ENCODE measurements around the gene ASCL3.

ASCL3 gene

GRCh38 chr11:8947230-8947943 lies 4.6 kb upstream of the ASCL3 start:
- Histone ChIP-seq H3K9me3 (ENCODE audit: low read length) (no peaks in the 10 kb centered on the region), H3K9ac (ENCODE audit: low read length) (no peak overlapping the region), H3K9me2 (ENCODE audit: low read depth, low read length) (no peaks in the 10 kb centered on the region), H2AFZ (ENCODE audit: low read length) (no peak overlapping the region), H4K20me1 (ENCODE audit: insufficient read depth, low read length) (no peaks in the 10 kb centered on the region), H3K36me3 (ENCODE audit: insufficient read depth, low read length) (peaks cover 36% of the 10 kb centered on the region), H3K4me3 (ENCODE audit: low read depth, low read length, poor library complexity, severe bottlenecking) (no peak overlapping the region), H3K27ac (ENCODE audit: low read depth, low read length, poor library complexity, severe bottlenecking) (no peak overlapping the region), H3K27me3 (ENCODE audit: insufficient read depth, low read length) (no peaks in the 10 kb centered on the region), H3K79me2 (ENCODE audit: insufficient read depth, low read length) (no peaks in the 10 kb centered on the region), H3K4me1 (ENCODE audit: insufficient read depth, low read length, severe bottlenecking) (no peaks in the 10 kb centered on the region), H3K4me2 (ENCODE audit: low read length) (no peak overlapping the region), H3F3A (ENCODE audit: insufficient read depth, low read length) (no peaks in the 10 kb centered on the region)
- TF ChIP-seq CTCF (IDR thresholded peaks at IDR 0.05; ENCODE audit: low read length) (no peak), EZH2 (IDR thresholded peaks at IDR 0.05; ENCODE audit: borderline replicate concordance, low read length) (no peak)

GRCh38 chr11:8941341-8942103 lies 1.3 kb downstream of the ASCL3 start:
- no peaks in the 10 kb centered on the region for H3K27me3 ChIP-seq (ENCODE audit: insufficient read depth, low read length)
- no peaks in the 10 kb centered on the region for H3F3A ChIP-seq (ENCODE audit: insufficient read depth, low read length)
- H3K79me2 ChIP-seq (ENCODE audit: insufficient read depth, low read length), result no peaks in the 10 kb centered on the region
- no peak overlapping the region for H2AFZ ChIP-seq (ENCODE audit: low read length)
- no peaks in the 10 kb centered on the region for H4K20me1 ChIP-seq (ENCODE audit: insufficient read depth, low read length)
- H3K9ac ChIP-seq (ENCODE audit: low read length), result no peak overlapping the region
- no peak overlapping the region for H3K27ac ChIP-seq (ENCODE audit: low read depth, low read length, poor library complexity, severe bottlenecking)
- H3K9me3 ChIP-seq (ENCODE audit: low read length), result no peaks in the 10 kb centered on the region
- TF ChIP-seq EZH2 (IDR thresholded peaks at IDR 0.05; ENCODE audit: borderline replicate concordance, low read length) (no peak), CTCF (IDR thresholded peaks at IDR 0.05; ENCODE audit: low read length) (no peak)
- no peak overlapping the region for H3K4me3 ChIP-seq (ENCODE audit: low read depth, low read length, poor library complexity, severe bottlenecking)
- H3K4me2 ChIP-seq (ENCODE audit: low read length), result no peak overlapping the region
- no peaks in the 10 kb centered on the region for H3K9me2 ChIP-seq (ENCODE audit: low read depth, low read length)
- peaks cover 8% of the 10 kb centered on the region for H3K4me1 ChIP-seq (ENCODE audit: insufficient read depth, low read length, severe bottlenecking)
- no peaks in the 10 kb centered on the region for H3K36me3 ChIP-seq (ENCODE audit: insufficient read depth, low read length)

GRCh38 chr11:8937659-8938058 lies 5.2 kb downstream of the ASCL3 start:
- Histone ChIP-seq H3F3A (ENCODE audit: insufficient read depth, low read length) (no peaks in the 10 kb centered on the region), H2AFZ (ENCODE audit: low read length) (no peak overlapping the region), H3K27ac (ENCODE audit: low read depth, low read length, poor library complexity, severe bottlenecking) (no peak overlapping the region)

More at GRCh38 chr11:8937659-8938058, 5.2 kb downstream of the ASCL3 start:
- H3K4me3 ChIP-seq (ENCODE audit: low read depth, low read length, poor library complexity, severe bottlenecking), result no peak overlapping the region
- no peaks in the 10 kb centered on the region for H3K9me2 ChIP-seq (ENCODE audit: low read depth, low read length)
- no peak overlapping the region for H3K9ac ChIP-seq (ENCODE audit: low read length)
- H4K20me1 ChIP-seq (ENCODE audit: insufficient read depth, low read length), result no peaks in the 10 kb centered on the region
- no peaks in the 10 kb centered on the region for H3K9me3 ChIP-seq (ENCODE audit: low read length)
- H3K27me3 ChIP-seq (ENCODE audit: insufficient read depth, low read length), result no peaks in the 10 kb centered on the region
- peaks cover 8% of the 10 kb centered on the region for H3K4me1 ChIP-seq (ENCODE audit: insufficient read depth, low read length, severe bottlenecking)
- no peak overlapping the region for H3K4me2 ChIP-seq (ENCODE audit: low read length)
- no peaks in the 10 kb centered on the region for H3K36me3 ChIP-seq (ENCODE audit: insufficient read depth, low read length)
- TF ChIP-seq CTCF (IDR thresholded peaks at IDR 0.05; ENCODE audit: low read length), result no peak
- no peaks in the 10 kb centered on the region for H3K79me2 ChIP-seq (ENCODE audit: insufficient read depth, low read length)

Measured in OCI-LY1 (cell line).